Upper lobe of left lung (tissue), 6 donors: Measurements from ENCODE around the gene MDFI. TPM values are rescaled to one million over a fixed set of nuclear protein-coding genes. Genes with fewer than 3 reads are reported as not detected.
"Not testable (repeated sequence)": the region's sequence is repeated elsewhere in the genome, so short reads cannot be mapped to it uniquely, and the experiment has no call there.

Source experiments
- ATAC-seq, 2 donors: fragments of 200-7000 bp; cut with Tn5 transposase; one replicate each; pipeline ENCODE4 v1.9.1; 2022; ENCODE audit warnings: mild to moderate bottlenecking in 2 of 2, moderate library complexity in 2 of 2; ENCODE audit not compliant: low FRiP score in 2 of 2
- DNase-seq, 2 donors: peaks; one replicate each; pipeline ENCODE4 v3.0.0-alpha.2; 2019 to 2020
- H3K27ac ChIP-seq, 4 donors: fragments of 200-600 bp; sonication (generic); one replicate each; pipeline ENCODE4 v1.5.1; 2016 to 2019
- H3K27me3 ChIP-seq, 4 donors: fragments of 200-600 bp; sonication (generic); one replicate each; pipeline ENCODE4 v1.5.1; 2017 to 2019
- H3K36me3 ChIP-seq, 4 donors: fragments of 200-600 bp; sonication (generic); one replicate each; pipeline ENCODE4 v1.5.1; 2016 to 2019
- H3K4me1 ChIP-seq, 4 donors: fragments of 200-600 bp; sonication (generic); one replicate each; pipeline ENCODE4 v1.5.1; 2018 to 2019
- H3K4me3 ChIP-seq, 4 donors: fragments of 200-600 bp; sonication (generic); one replicate each; pipeline ENCODE4 v1.5.1; 2017 to 2019; ENCODE audit warnings: mild to moderate bottlenecking in 2 of 4, moderate library complexity in 1 of 4
- H3K9me3 ChIP-seq, 4 donors: fragments of 200-600 bp; sonication (generic); one replicate each; pipeline ENCODE4 v1.5.1; 2018 to 2019
- EP300 ChIP-seq, 4 donors: sonication (generic); formaldehyde crosslinking; IDR thresholded peaks; one replicate each; pipeline ENCODE4 v1.5.1; 2017; ENCODE audit warnings: antibody characterized with exemption in 4 of 4, control low read depth in 2 of 4
- POLR2A ChIP-seq, 4 donors: fragments of 450-650 bp; IDR thresholded peaks; one replicate each; pipeline ENCODE4 v1.5.1; 2016 to 2017; ENCODE audit warnings: antibody characterized with exemption in 4 of 4, mild to moderate bottlenecking in 2 of 4
- POLR2AphosphoS5 ChIP-seq, 2 donors: sonication (generic); formaldehyde crosslinking; IDR thresholded peaks; one replicate each; pipeline ENCODE4 v1.5.1; 2017; ENCODE audit warnings: antibody characterized with exemption in 2 of 2
- WGBS, 2 donors: methylation state at CpG; one replicate each; pipeline ENCODE4 v1.1.5; 2017 to 2018; 5-methylcytosine and 5-hydroxymethylcytosine counted together
- total RNA-seq, 6 donors: library from RNA; depleted of rRNA in 4 of 6; stranded (reverse); fragments of >200 nt in 4 of 6; gene quantifications; one replicate each; pipeline versions ENCODE4 v1.1.0 to v1.2.1, GENCODE V29; 2016 to 2021
- TF ChIP-seq, protein P1 (sequence below), 6 experiments: fragments of 450-650 bp in 4 of 6; fragments of 200-600 bp in 2 of 6; sonication (generic) in 2 of 6; IDR thresholded peaks; one replicate each; pipeline ENCODE4 v1.5.1; 2016 to 2019; ENCODE audit warnings: antibody characterized with exemption in 6 of 6
- donor health status: DM: no; HTN: no; CAD: no; lungs with moderate emphysema.
- donor health status: DM: no; HTN: yes; CAD: no; lungs with severe emphysema.

MDFI gene
- total RNA-seq, 6 donors from 2014 or later: 4.9 to 23.4 (median 8.0) TPM

DNA sequence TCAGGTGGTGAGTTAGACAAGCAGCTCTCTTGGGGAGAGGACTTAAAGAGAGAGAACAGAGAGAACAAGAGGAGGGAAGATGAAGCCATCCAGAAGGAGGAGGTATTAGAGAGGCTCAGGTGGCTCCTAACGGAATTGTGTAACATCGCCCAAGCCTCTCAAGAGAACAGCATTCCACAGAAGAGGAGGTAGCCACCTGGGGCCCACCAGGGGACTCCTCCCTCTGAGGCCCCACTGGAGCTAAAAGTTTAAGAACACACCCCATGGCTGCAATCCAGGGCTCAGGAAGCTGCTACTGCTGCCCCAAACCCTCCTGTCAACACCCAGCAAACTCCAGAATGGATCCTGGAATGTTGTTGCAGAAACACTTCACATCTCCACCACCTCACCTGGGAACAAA, 23.6 kb upstream of the MDFI start:
- TF ChIP-seq POLR2A (IDR thresholded peaks at IDR 0.05): no peak
- TF ChIP-seq, protein P1, sequence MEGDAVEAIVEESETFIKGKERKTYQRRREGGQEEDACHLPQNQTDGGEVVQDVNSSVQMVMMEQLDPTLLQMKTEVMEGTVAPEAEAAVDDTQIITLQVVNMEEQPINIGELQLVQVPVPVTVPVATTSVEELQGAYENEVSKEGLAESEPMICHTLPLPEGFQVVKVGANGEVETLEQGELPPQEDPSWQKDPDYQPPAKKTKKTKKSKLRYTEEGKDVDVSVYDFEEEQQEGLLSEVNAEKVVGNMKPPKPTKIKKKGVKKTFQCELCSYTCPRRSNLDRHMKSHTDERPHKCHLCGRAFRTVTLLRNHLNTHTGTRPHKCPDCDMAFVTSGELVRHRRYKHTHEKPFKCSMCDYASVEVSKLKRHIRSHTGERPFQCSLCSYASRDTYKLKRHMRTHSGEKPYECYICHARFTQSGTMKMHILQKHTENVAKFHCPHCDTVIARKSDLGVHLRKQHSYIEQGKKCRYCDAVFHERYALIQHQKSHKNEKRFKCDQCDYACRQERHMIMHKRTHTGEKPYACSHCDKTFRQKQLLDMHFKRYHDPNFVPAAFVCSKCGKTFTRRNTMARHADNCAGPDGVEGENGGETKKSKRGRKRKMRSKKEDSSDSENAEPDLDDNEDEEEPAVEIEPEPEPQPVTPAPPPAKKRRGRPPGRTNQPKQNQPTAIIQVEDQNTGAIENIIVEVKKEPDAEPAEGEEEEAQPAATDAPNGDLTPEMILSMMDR (IDR thresholded peaks at IDR 0.05): no peak
- TF ChIP-seq EP300 (IDR thresholded peaks at IDR 0.05): no peak
- no peak for TF ChIP-seq POLR2AphosphoS5 (IDR thresholded peaks at IDR 0.05)
- DNase-seq: no peak

GRCh38 chr6:41615311-41615710, 23.0 kb upstream of the MDFI start:
- Histone ChIP-seq H3K4me3 (no peak overlapping the region), H3K9me3 (no peaks in the 10 kb centered on the region), H3K27me3 (no peaks in the 10 kb centered on the region), H3K4me1 (no peaks in the 10 kb centered on the region), H3K36me3 (no peaks in the 10 kb centered on the region), H3K27ac (no peak overlapping the region)
- DNase-seq: no peak
- no peak for ATAC-seq
- WGBS, 2 donors: 77 to 86% methylated on average over 7 of the region's 7 CpGs
- TF ChIP-seq POLR2AphosphoS5 (IDR thresholded peaks at IDR 0.05) (no peak), POLR2A (IDR thresholded peaks at IDR 0.05) (no peak), EP300 (IDR thresholded peaks at IDR 0.05) (no peak)
- TF ChIP-seq, protein P1 (IDR thresholded peaks at IDR 0.05): no peak

More for the DNA sequence above, 23.6 kb upstream of the MDFI start:
- no peak for ATAC-seq
- H3K4me3 ChIP-seq: no peak overlapping the region
- H3K9me3 ChIP-seq: no peaks in the 10 kb centered on the region
- no peaks in the 10 kb centered on the region for H3K36me3 ChIP-seq
- no peaks in the 10 kb centered on the region for H3K27me3 ChIP-seq
- WGBS, 2 donors: 68 to 71% methylated on average over 2 of the region's 2 CpGs
- no peaks in the 10 kb centered on the region for H3K4me1 ChIP-seq
- no peak overlapping the region for H3K27ac ChIP-seq

DNA sequence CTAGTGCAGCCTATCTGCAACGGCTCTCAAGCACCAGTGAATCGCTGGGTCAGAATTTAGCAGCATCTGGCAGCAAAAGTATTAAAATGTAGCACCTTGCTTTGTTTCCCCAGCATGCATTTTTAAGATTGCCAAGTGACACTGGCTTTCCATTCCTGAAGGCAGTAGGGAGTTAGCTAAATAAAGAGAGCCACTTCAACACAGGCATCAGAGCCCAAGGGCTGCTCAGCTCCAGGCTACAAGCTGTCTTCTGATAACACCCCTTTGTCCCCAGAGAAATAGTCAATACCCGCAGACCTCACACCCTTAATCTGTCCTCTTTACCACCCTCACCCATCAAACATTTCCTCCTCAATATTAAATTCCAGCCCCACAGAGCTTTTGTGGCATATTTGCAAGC, 19.7 kb upstream of the MDFI start:
- H3K4me3 ChIP-seq: no peak overlapping the region
- 69 to 81% methylated on average over 3 of the region's 3 CpGs for WGBS, 2 donors

GRCh38 chr6:41619193-41619592, 19.1 kb upstream of the MDFI start:
- 82 to 89% methylated on average over 4 of the region's 4 CpGs for WGBS, 2 donors
- H3K4me1 ChIP-seq, DNase-seq: not testable (repeated sequence)

More for the DNA sequence above, 19.7 kb upstream of the MDFI start:
- H3K36me3 ChIP-seq: no peaks in the 10 kb centered on the region
- DNase-seq: no peak
- H3K27me3 ChIP-seq: no peaks in the 10 kb centered on the region
- H3K9me3 ChIP-seq: peaks cover 0 to 5% (median 0%) of the 10 kb centered on the region in 4 donors
- no peak for TF ChIP-seq POLR2A (IDR thresholded peaks at IDR 0.05)
- TF ChIP-seq, protein P1 (IDR thresholded peaks at IDR 0.05): no peak
- TF ChIP-seq POLR2AphosphoS5 (IDR thresholded peaks at IDR 0.05): no peak
- no peak for TF ChIP-seq EP300 (IDR thresholded peaks at IDR 0.05)
- no peaks in the 10 kb centered on the region for H3K4me1 ChIP-seq
- no peak for ATAC-seq
- H3K27ac ChIP-seq: no peak overlapping the region

DNA sequence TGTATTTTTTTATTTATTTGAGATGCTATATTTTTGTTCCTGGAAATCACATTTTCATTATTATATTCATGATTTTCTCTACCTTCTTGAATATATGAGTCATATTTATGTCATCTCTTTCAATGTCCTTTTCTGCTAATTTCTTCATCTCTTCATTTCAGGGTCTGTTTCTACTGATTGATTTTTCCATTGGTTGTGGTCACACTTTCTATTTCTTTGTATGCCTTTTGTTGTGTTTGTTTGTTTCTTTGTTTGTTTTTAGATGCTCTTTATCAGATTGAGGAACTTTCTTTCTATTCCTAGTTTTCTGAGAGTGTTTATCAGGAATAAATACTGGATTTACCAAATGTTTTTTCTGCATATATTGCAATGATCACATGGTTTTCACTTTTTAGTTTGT, 16.9 kb upstream of the MDFI start:
- Histone ChIP-seq H3K4me1 (peaks cover 0 to 5% (median 2%) of the 10 kb centered on the region in 4 donors), H3K4me3 (no peak overlapping the region), H3K27ac (no peak overlapping the region), H3K9me3 (peaks cover 0 to 5% (median 0%) of the 10 kb centered on the region in 4 donors), H3K36me3 (no peaks in the 10 kb centered on the region), H3K27me3 (no peaks in the 10 kb centered on the region)
- TF ChIP-seq EP300 (IDR thresholded peaks at IDR 0.05) (no peak), POLR2AphosphoS5 (IDR thresholded peaks at IDR 0.05) (no peak), POLR2A (IDR thresholded peaks at IDR 0.05) (no peak)
- TF ChIP-seq, protein P1 (IDR thresholded peaks at IDR 0.05): no peak
- no peak for DNase-seq
- no peak for ATAC-seq

More at GRCh38 chr6:41619193-41619592, 19.1 kb upstream of the MDFI start:
- H3K27me3 ChIP-seq, H3K4me3 ChIP-seq, H3K27ac ChIP-seq, ATAC-seq, H3K36me3 ChIP-seq, H3K9me3 ChIP-seq: not testable (repeated sequence)
